Karpas-422 (cell line): ENCODE results near the gene LRRC25. TPM values are rescaled to one million over a fixed set of nuclear protein-coding genes. Genes with fewer than 3 reads are reported as not detected.
A peak's percentile ranks its signal among the peaks of the same experiment; 100 is the strongest.

Experiments
- DNase-seq: peaks from one replicate; pipeline ENCODE4 v3.0.0-alpha.2; 2015
- H2AFZ ChIP-seq: fragments of 200-600 bp; sonication (generic); 2 replicates; pipeline ENCODE4 v1.6.1; 2014; ENCODE audit warnings: antibody characterized with exemption, low read length, mixed read lengths
- H3K27ac ChIP-seq: fragments of 200-600 bp; sonication (generic); 2 replicates; pipeline ENCODE4 v1.5.1; 2014; ENCODE audit warnings: mild to moderate bottlenecking, low read length, moderate library complexity
- H3K27me3 ChIP-seq: fragments of 200-600 bp; sonication (generic); 2 replicates; pipeline ENCODE4 v1.6.1; 2014; ENCODE audit warnings: low read length, mixed read lengths
- H3K36me3 ChIP-seq: fragments of 200-600 bp; sonication (generic); 2 replicates; pipeline ENCODE4 v1.6.1; 2014; ENCODE audit warnings: low read length, mixed read lengths; ENCODE audit not compliant: insufficient read depth
- H3K4me1 ChIP-seq: fragments of 200-600 bp; sonication (generic); 2 replicates; pipeline ENCODE4 v1.6.1; 2014; ENCODE audit warnings: mild to moderate bottlenecking, low read length, mixed read lengths
- H3K4me2 ChIP-seq: fragments of 200-600 bp; sonication (generic); 2 replicates; pipeline ENCODE4 v1.6.1; 2014; ENCODE audit warnings: low read length, low read depth, mild to moderate bottlenecking; ENCODE audit not compliant: poor library complexity, severe bottlenecking
- H3K4me3 ChIP-seq: fragments of 200-600 bp; sonication (generic); 2 replicates; pipeline ENCODE4 v1.5.1; 2014; ENCODE audit warnings: mild to moderate bottlenecking, antibody characterized with exemption, low read length, mixed read lengths
- H3K79me2 ChIP-seq: fragments of 200-600 bp; sonication (generic); 2 replicates; pipeline ENCODE4 v1.6.1; 2014; ENCODE audit warnings: mild to moderate bottlenecking, low read length, mixed read lengths
- H3K9ac ChIP-seq: fragments of 200-600 bp; sonication (generic); 2 replicates; pipeline ENCODE4 v1.6.0; 2014; ENCODE audit warnings: low read length
- H3K9me2 ChIP-seq: fragments of 200-600 bp; sonication (generic), shearing (Covaris generic); replicated peaks from 2 replicates; pipeline ENCODE4 v1.6.0; 2014; ENCODE audit warnings: mild to moderate bottlenecking, low read length, moderate library complexity; ENCODE audit not compliant: insufficient read depth
- H3K9me3 ChIP-seq: fragments of 300-700, 200-600 bp; sonication (generic); 2 replicates; pipeline ENCODE4 v1.6.1; 2014; ENCODE audit warnings: low read length, mixed read lengths
- H4K20me1 ChIP-seq: fragments of 200-600 bp; sonication (generic); 2 replicates; pipeline ENCODE4 v1.6.1; 2014; ENCODE audit warnings: mild to moderate bottlenecking, antibody characterized with exemption, low read length, low read depth; ENCODE audit not compliant: insufficient read depth
- total RNA-seq: library from RNA; depleted of rRNA; stranded (reverse); fragments of >200 nt; shearing (Covaris generic); gene quantifications from 2 replicates; pipeline ENCODE4 v1.2.3, GENCODE V29; 2014; ENCODE audit warnings: low replicate concordance

The LRRC25 gene
- total RNA-seq, 1 experiment from 2014 or later, result 2.2 TPM

GRCh38 chr19:18423258-18424020, 26.0 kb upstream of the LRRC25 start:
- Histone ChIP-seq H3K79me2 (no peaks in the 10 kb centered on the region), H3K27ac (no peak overlapping the region), H3K36me3 (no peaks in the 10 kb centered on the region), H3K9ac (no peak overlapping the region), H2AFZ (no peak overlapping the region), H4K20me1 (peaks cover 56% of the 10 kb centered on the region), H3K4me1 (peaks cover 26% of the 10 kb centered on the region), H3K9me2 (no peaks in the 10 kb centered on the region), H3K27me3 (no peaks in the 10 kb centered on the region; the same call in 1 of the 2 replicates), H3K9me3 (no peaks in the 10 kb centered on the region), H3K4me2 (no peak overlapping the region), H3K4me3 (no peak overlapping the region)
- no peak for DNase-seq

DNA sequence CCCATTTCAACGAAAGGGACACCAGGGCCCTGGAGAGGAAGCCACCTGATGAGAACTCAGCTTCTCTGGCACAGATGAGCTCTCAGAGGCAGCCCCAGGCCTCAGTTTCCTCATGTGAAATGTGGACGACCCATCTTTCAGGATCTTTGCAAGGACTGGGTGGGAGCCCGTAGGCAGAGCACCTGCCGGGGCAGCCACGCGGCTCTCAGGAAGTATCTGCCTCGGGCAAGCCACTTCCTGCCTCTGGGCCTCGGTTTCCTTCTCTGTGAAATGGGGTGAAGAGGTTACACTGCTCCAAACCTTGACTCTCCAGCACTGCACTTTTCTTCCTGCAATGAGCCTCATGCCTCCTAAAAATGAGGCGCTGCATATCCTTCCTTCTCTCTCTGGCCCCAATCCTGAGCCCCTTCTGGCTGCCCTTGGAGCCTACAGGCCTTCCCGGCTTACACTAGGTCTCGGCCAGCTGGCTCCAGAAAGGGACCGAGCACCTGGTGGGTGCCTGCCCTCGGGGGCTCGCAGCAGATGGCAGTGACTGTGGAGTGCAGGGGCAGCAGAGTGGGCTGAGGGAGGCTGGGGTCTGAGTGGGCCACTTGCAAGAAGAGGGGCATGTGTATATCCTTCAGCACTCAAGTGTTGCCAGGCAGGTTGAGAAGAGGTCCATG, 25.2 kb upstream of the LRRC25 start:
- Histone ChIP-seq H3K4me2 (no peak overlapping the region), H4K20me1 (peaks cover 56% of the 10 kb centered on the region), H3K27ac (no peak overlapping the region), H3K4me1 (peaks cover 26% of the 10 kb centered on the region), H3K27me3 (no peaks in the 10 kb centered on the region; the same call in 1 of the 2 replicates), H2AFZ (no peak overlapping the region), H3K9me2 (no peaks in the 10 kb centered on the region), H3K4me3 (no peak overlapping the region), H3K9me3 (no peaks in the 10 kb centered on the region), H3K36me3 (no peaks in the 10 kb centered on the region), H3K79me2 (no peaks in the 10 kb centered on the region), H3K9ac (no peak overlapping the region)
- DNase-seq, result no peak

DNA sequence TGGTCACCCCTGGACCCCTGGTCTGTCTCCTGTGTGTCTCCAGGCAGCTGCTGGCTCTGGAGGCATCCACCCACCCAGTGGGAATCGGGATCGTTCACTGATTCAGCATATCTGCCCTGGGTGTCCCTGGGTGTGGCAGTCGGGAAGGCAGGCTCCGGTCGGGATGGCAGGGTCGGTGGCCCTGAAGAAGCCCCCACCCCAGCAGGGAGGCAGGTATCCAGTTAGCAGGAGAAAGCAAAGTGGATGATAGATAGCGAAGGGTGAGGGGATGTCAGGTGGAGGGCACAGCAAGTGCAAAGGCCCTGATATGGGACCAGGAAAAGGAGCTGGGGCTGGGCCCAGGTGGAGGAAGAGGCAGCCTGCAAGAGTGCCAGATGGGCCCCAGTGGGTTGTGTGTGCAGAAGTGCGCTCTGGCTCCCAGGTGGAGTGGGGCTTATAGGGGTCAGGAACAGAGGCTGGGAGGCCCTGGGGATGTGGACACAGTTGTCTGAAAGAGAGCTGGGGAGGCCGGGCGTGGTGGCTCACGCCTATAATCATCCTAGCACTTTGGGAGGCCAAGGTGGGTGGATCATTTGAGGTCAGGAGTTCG, 24.0 kb upstream of the LRRC25 start:
- no peaks in the 10 kb centered on the region for H3K36me3 ChIP-seq
- no peak for DNase-seq

GRCh38 chr19:18420930-18421329, 23.5 kb upstream of the LRRC25 start:
- Histone ChIP-seq H3K9ac (no peak overlapping the region), H3K4me3 (no peak overlapping the region), H3K4me1 (peaks cover 33% of the 10 kb centered on the region), H3K79me2 (no peaks in the 10 kb centered on the region), H4K20me1 (peaks cover 42% of the 10 kb centered on the region), H2AFZ (no peak overlapping the region), H3K9me3 (no peaks in the 10 kb centered on the region), H3K36me3 (no peaks in the 10 kb centered on the region), H3K9me2 (no peaks in the 10 kb centered on the region), H3K27me3 (no peaks in the 10 kb centered on the region; the same call in 1 of the 2 replicates), H3K4me2 (no peak overlapping the region), H3K27ac (no peak overlapping the region)
- no peak for DNase-seq

More for the DNA sequence above, 24.0 kb upstream of the LRRC25 start:
- Histone ChIP-seq H3K4me3 (no peak overlapping the region), H3K27me3 (no peaks in the 10 kb centered on the region; the same call in 1 of the 2 replicates), H3K4me1 (peaks cover 38% of the 10 kb centered on the region), H3K9me2 (no peaks in the 10 kb centered on the region), H4K20me1 (peaks cover 44% of the 10 kb centered on the region), H3K79me2 (no peaks in the 10 kb centered on the region), H3K4me2 (no peak overlapping the region), H2AFZ (no peak overlapping the region), H3K9me3 (no peaks in the 10 kb centered on the region), H3K9ac (no peak overlapping the region), H3K27ac (no peak overlapping the region)

DNA sequence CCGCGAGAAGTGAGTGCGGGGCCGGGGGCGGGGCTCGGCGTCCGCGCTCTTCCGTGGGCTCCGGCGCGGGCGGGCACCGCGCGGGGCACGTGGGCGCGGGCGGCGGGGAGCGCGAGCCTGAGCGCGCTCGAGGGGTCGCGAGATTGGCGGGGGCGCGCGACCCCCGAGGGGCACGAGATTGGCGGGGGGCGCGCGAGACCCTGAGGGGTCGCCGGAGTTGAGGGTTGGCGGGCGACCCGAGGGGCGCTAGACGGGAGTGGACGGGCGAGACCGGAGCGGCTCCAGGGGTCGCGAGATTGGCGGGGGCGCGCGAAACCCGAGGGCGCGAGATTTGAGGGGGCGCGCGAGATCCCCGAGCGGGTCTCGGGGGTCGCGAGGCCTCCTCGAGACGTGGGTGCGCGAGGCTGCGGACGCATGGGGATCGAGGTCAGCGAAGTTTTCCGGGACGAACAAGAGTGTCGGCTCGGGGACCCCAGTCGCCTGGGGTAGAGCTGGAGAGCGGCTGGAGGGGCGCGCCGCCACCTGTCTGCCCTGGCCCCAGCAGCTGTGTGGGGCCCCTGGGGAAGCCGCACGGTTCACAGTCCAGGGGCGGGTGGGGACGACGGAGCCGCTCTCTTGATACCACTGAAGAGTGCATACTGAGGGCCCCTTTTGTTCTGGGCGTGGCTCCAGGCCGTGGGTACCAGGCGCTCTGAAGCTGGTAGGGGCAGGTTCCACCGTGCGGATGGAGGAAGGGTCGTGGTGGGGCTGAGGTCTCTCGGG, 22.5 kb upstream of the LRRC25 start:
- Histone ChIP-seq H4K20me1 (peaks cover 36% of the 10 kb centered on the region), H3K4me1 (peaks cover 30% of the 10 kb centered on the region), H3K4me3 (peak overlapping the region; percentile 47; the same call in 1 of the 2 replicates), H3K27ac (no peak overlapping the region), H3K36me3 (no peaks in the 10 kb centered on the region), H3K4me2 (peak overlapping the region; percentile 59), H3K9me2 (no peaks in the 10 kb centered on the region), H3K79me2 (no peaks in the 10 kb centered on the region), H3K9me3 (no peaks in the 10 kb centered on the region), H3K9ac (peak overlapping the region; percentile 60), H3K27me3 (no peaks in the 10 kb centered on the region; the same call in 1 of the 2 replicates), H2AFZ (no peak overlapping the region)
- DNase-seq, result peak; percentile 63

DNA sequence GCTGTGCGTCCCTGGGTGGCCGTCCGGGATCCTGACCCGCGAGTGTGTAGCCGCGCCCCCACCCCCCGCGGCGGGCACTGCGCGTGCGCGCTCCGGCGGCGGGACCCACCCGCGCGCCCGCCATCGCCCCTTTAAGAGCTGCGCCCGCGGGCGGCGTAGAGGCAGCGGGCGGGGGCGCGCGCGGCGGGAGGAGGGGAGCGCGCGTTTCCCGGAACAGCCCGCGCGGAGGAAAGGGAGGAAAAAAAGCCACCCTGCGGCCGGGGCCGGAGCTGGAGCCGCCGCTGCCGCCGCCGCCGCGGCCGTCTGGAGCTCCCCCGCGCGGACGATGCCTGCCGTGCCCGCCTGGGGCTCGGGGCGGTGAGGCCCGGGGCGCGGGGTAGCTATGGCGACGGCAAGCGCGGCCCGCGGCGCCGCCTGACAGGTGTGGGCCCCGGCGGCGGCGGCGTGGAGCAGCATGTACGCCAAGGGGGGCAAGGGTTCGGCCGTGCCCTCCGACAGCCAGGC, 21.8 kb upstream of the LRRC25 start, which contains the start of gene SSBP4:
TSS of gene SSBP4 (plus strand) at position 204 of the 504 bp plus-strand sequence. CDS start at position 455, 251 bp downstream.
- Histone ChIP-seq H3K27ac (no peak within 1 kb of the TSS), H2AFZ (no peak within 1 kb of the TSS), H3K4me1 (peaks cover 30% of the 10 kb centered on the region), H3K9me2 (no peaks in the 10 kb centered on the region), H3K79me2 (no peaks in the 10 kb centered on the region), H3K4me3 (peak within 1 kb of the TSS; percentile 47; the same call in 1 of the 2 replicates), H4K20me1 (peaks cover 36% of the 10 kb centered on the region), H3K36me3 (no peaks in the 10 kb centered on the region), H3K9me3 (no peaks in the 10 kb centered on the region), H3K9ac (peak within 1 kb of the TSS; percentile 60), H3K4me2 (peak within 1 kb of the TSS; percentile 59), H3K27me3 (no peaks in the 10 kb centered on the region; the same call in 1 of the 2 replicates)
- DNase-seq, result peak; percentile 87

- H3K9me2 ChIP-seq, result no peaks in the 10 kb centered on the region
- peak overlapping the region; percentile 59 for H3K4me2 ChIP-seq
- H3K36me3 ChIP-seq, result no peaks in the 10 kb centered on the region
- no peak overlapping the region for H3K27ac ChIP-seq
- H3K79me2 ChIP-seq, result no peaks in the 10 kb centered on the region
- no peaks in the 10 kb centered on the region; the same call in 1 of the 2 replicates for H3K27me3 ChIP-seq
- no peak for DNase-seq
- peaks cover 30% of the 10 kb centered on the region for H4K20me1 ChIP-seq
- no peak overlapping the region for H2AFZ ChIP-seq
- H3K4me3 ChIP-seq, result peak overlapping the region; percentile 47; the same call in 1 of the 2 replicates
- peaks cover 30% of the 10 kb centered on the region for H3K4me1 ChIP-seq
- peak overlapping the region; percentile 60 for H3K9ac ChIP-seq
- H3K9me3 ChIP-seq, result no peaks in the 10 kb centered on the region
Observed at GRCh38 chr19:18418483-18419194, 21.2 kb upstream of the LRRC25 start.
